ENCODE measurements around the gene PSMB8. TPM values are rescaled to one million over a fixed set of nuclear protein-coding genes. Genes with fewer than 3 reads are reported as not detected.

The PSMB8 gene
- total RNA-seq, 2 experiments from 2014 or later, result 120 to 121 TPM

DNA sequence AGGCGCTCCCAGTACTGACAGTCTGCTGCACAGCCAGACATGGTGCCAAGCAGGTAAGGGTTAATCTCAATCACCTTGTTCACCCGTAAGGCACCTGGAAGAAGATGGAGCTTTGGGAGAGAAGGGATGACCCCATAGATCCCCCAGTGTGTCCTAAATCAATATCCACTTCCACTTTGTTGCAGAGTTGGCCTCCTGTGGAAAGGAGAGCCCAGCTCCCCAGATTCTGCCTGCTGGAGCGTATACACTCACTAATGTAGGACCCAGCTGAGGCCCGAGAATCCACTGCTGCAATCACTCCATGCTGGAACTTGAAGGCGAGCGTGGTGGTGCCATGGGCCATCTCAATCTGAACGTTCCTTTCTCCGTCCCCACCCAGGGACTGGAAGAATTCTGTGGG is 1.2 kb downstream of the PSMB8 start:
- CTCF ChIA-PET, result interaction anchor here (1.5 to 6.8 kb wide), 3 partner anchors 14 to 125 kb away, joined by 3 to 288 read pairs (median 186); partner anchors contain the start of genes PSMB9 and TAP1
- peaks cover 90% of the 10 kb centered on the region for H3K4me1 Mint-ChIP-seq (ENCODE audit: low read depth)
- peaks cover 87% of the 10 kb centered on the region for H3K36me3 Mint-ChIP-seq (ENCODE audit: low read depth)
- ATAC-seq (ENCODE audit: poor library complexity) (no peak), DNase-seq (no peak)
- peak overlapping the region; percentile 99 for H3K27ac Mint-ChIP-seq
- Histone ChIP-seq H3K4me3 (ENCODE audit: low read length) (peak overlapping the region; percentile 94), H3K27ac (ENCODE audit: low read depth in 1 of 2, low read length in 2 of 2) (peak overlapping the region in 1 of 2 donors; percentile 100), H3K36me3 (ENCODE audit: insufficient read depth, low read length) (peaks cover 58% of the 10 kb centered on the region), H3K4me1 (ENCODE audit: insufficient read depth, low read length) (peaks cover 66% of the 10 kb centered on the region), H3K9me3 (ENCODE audit: control insufficient read depth in 1 of 2, insufficient read depth in 1 of 2, low read length in 2 of 2) (no peaks in the 10 kb centered on the region), H3K27me3 (ENCODE audit: control insufficient read depth in 1 of 2, insufficient read depth in 2 of 2, low read length in 2 of 2) (no peaks in the 10 kb centered on the region)
- no peaks in the 10 kb centered on the region for H3K27me3 Mint-ChIP-seq
- POLR2A ChIA-PET, result interaction anchor here (10.2 to 11.2 kb wide), 3 partner anchors 14 to 128 kb away, joined by 282 to 901 read pairs (median 444); partner anchors contain the start of genes BRD2, PSMB9 and TAP1
- intact Hi-C loops (cut with DNase I, micrococcal nuclease), result loop anchor here (10.0 kb wide), 2 partner anchors 362 to 1402 kb away; partner anchors contain the start of genes HSD17B8 (in 1 of the 2), RING1 (in 1 of the 2), RXRB (in 1 of the 2) and SLC39A7 (in 1 of the 2)
- TF ChIP-seq, protein P1, sequence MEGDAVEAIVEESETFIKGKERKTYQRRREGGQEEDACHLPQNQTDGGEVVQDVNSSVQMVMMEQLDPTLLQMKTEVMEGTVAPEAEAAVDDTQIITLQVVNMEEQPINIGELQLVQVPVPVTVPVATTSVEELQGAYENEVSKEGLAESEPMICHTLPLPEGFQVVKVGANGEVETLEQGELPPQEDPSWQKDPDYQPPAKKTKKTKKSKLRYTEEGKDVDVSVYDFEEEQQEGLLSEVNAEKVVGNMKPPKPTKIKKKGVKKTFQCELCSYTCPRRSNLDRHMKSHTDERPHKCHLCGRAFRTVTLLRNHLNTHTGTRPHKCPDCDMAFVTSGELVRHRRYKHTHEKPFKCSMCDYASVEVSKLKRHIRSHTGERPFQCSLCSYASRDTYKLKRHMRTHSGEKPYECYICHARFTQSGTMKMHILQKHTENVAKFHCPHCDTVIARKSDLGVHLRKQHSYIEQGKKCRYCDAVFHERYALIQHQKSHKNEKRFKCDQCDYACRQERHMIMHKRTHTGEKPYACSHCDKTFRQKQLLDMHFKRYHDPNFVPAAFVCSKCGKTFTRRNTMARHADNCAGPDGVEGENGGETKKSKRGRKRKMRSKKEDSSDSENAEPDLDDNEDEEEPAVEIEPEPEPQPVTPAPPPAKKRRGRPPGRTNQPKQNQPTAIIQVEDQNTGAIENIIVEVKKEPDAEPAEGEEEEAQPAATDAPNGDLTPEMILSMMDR (IDR thresholded peaks at IDR 0.05), result no peak
- peak overlapping the region; percentile 97 for H3K4me3 Mint-ChIP-seq
- no peaks in the 10 kb centered on the region for H3K9me3 Mint-ChIP-seq

DNA sequence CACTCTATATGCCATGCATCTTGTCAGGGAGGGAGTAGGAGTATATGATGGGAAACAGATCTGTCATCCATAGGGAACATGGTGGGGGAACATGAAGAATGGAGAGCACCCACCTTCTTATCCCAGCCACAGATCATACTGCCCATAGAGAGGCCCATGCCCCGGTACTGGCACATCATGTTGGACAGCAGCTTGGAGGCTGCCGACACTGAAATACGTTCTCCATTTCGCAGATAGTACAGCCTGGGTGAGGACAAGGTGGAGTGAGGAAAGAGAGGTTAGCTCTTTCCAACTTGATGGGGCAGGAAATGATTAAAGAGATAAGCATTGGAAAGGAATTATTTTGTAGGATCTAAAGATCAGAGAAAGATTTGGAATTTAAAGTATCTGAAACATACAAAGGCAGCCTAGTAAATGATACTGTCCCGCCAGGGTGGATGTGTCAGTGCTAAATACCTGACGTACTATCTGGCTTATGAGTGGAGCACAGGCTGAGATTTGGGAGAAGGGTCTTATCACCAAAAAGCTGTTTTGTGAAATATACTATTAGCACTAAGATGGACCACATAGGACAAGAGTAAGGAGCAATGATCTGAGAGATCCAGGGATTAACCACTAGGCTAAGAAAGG is 1.7 kb downstream of the PSMB8 start:
- peak overlapping the region; percentile 97 for H3K4me3 Mint-ChIP-seq
- Histone ChIP-seq H3K27ac (ENCODE audit: low read depth in 1 of 2, low read length in 2 of 2) (peak overlapping the region in 1 of 2 donors; percentile 5), H3K9me3 (ENCODE audit: control insufficient read depth in 1 of 2, insufficient read depth in 1 of 2, low read length in 2 of 2) (no peaks in the 10 kb centered on the region), H3K36me3 (ENCODE audit: insufficient read depth, low read length) (peaks cover 52% of the 10 kb centered on the region), H3K27me3 (ENCODE audit: control insufficient read depth in 1 of 2, insufficient read depth in 2 of 2, low read length in 2 of 2) (no peaks in the 10 kb centered on the region), H3K4me1 (ENCODE audit: insufficient read depth, low read length) (peaks cover 66% of the 10 kb centered on the region), H3K4me3 (ENCODE audit: low read length) (peak overlapping the region; percentile 94)
- H3K4me1 Mint-ChIP-seq (ENCODE audit: low read depth), result peaks cover 90% of the 10 kb centered on the region
- no peak for ATAC-seq (ENCODE audit: poor library complexity)
- DNase-seq, result no peak
- TF ChIP-seq, protein P1 (IDR thresholded peaks at IDR 0.05), result no peak
- peaks cover 87% of the 10 kb centered on the region for H3K36me3 Mint-ChIP-seq (ENCODE audit: low read depth)
- peak overlapping the region; percentile 99 for H3K27ac Mint-ChIP-seq
- CTCF ChIA-PET, result interaction anchor here (1.5 to 6.8 kb wide), 3 partner anchors 14 to 125 kb away, joined by 3 to 288 read pairs (median 186); partner anchors contain the start of genes PSMB9 and TAP1
- intact Hi-C loops (cut with DNase I, micrococcal nuclease), result loop anchor here (10.0 kb wide), 2 partner anchors 363 to 1403 kb away; partner anchors contain the start of genes HSD17B8 (in 1 of the 2), RING1 (in 1 of the 2), RXRB (in 1 of the 2) and SLC39A7 (in 1 of the 2)
- H3K9me3 Mint-ChIP-seq, result no peaks in the 10 kb centered on the region
- POLR2A ChIA-PET, result interaction anchor here (10.2 to 11.2 kb wide), 3 partner anchors 15 to 128 kb away, joined by 282 to 901 read pairs (median 444); partner anchors contain the start of genes BRD2, PSMB9 and TAP1
- H3K27me3 Mint-ChIP-seq, result no peaks in the 10 kb centered on the region

GRCh38 chr6:32840604-32841246 is 3.1 kb downstream of the PSMB8 start:
- H3K27me3 ChIP-seq (ENCODE audit: control insufficient read depth in 1 of 2, insufficient read depth in 2 of 2, low read length in 2 of 2), result no peaks in the 10 kb centered on the region
- Mint-ChIP-seq H3K9me3 (no peaks in the 10 kb centered on the region), H3K4me1 (ENCODE audit: low read depth) (peaks cover 90% of the 10 kb centered on the region), H3K36me3 (ENCODE audit: low read depth) (peaks cover 87% of the 10 kb centered on the region), H3K27ac (peak overlapping the region; percentile 99), H3K4me3 (peak overlapping the region; percentile 97), H3K27me3 (no peaks in the 10 kb centered on the region)
- ChIA-PET CTCF (interaction anchor here (1.1 to 6.8 kb wide), 4 partner anchors 16 to 134 kb away, joined by 3 to 288 read pairs (median 104); partner anchors contain the start of genes HLA-DMA, PSMB9 and TAP1), POLR2A (interaction anchor here (0.9 to 11.2 kb wide), 4 partner anchors 16 to 130 kb away, joined by 3 to 901 read pairs (median 363); partner anchors contain the start of genes BRD2, PSMB9 and TAP1)
- intact Hi-C loops (cut with DNase I, micrococcal nuclease), result loop anchor here (10.0 kb wide), 2 partner anchors 364 to 1404 kb away; partner anchors contain the start of genes HSD17B8 (in 1 of the 2), RING1 (in 1 of the 2), RXRB (in 1 of the 2) and SLC39A7 (in 1 of the 2)
- H3K4me3 ChIP-seq (ENCODE audit: low read length), result no peak overlapping the region
- peak overlapping the region; percentile 13 to 55 for H3K27ac ChIP-seq (ENCODE audit: low read depth in 1 of 2, low read length in 2 of 2)
- no peak for ATAC-seq (ENCODE audit: poor library complexity)
- H3K36me3 ChIP-seq (ENCODE audit: insufficient read depth, low read length), result peaks cover 51% of the 10 kb centered on the region
- H3K9me3 ChIP-seq (ENCODE audit: control insufficient read depth in 1 of 2, insufficient read depth in 1 of 2, low read length in 2 of 2), result no peaks in the 10 kb centered on the region
- TF ChIP-seq, protein P1 (IDR thresholded peaks at IDR 0.05), result no peak
- H3K4me1 ChIP-seq (ENCODE audit: insufficient read depth, low read length), result peaks cover 64% of the 10 kb centered on the region
- DNase-seq, result peak in 3 of 14 experiments; percentile 53 to 58 (median 55)

Data from CD4-positive, alpha-beta T cell (primary cell).